Limb (tissue), 2 donors: ENCODE data around the gene HBE1.
"Not testable (repeated sequence)": the region's sequence is repeated elsewhere in the genome, so short reads cannot be mapped to it uniquely, and the experiment has no call there.

Source experiments
- DNase-seq, 2 donors: peaks; one replicate each; pipeline ENCODE4 v3.0.0-alpha.2; 2016; ENCODE audit errors: extremely low spot score in 2 of 2

The HBE1 gene

GRCh38 chr11:5269715-5270147, at the start of gene HBE1:
Gene HBE1 (minus strand): TSS chr11:5269945. CDS start chr11:5269890, 55 bp downstream.
- no peak for DNase-seq

- no peak for DNase-seq
Observed at GRCh38 chr11:5317292-5317691, 47.5 kb upstream of the HBE1 start.

GRCh38 chr11:5313326-5314023, 43.7 kb upstream of the HBE1 start:
- not testable (repeated sequence) for DNase-seq

- DNase-seq, result no peak
Observed at GRCh38 chr11:5310423-5310822, 40.7 kb upstream of the HBE1 start.

GRCh38 chr11:5307256-5308019, 37.7 kb upstream of the HBE1 start:
- no peak for DNase-seq

- DNase-seq, result no peak
Observed at GRCh38 chr11:5304046-5304445, 34.3 kb upstream of the HBE1 start.

- DNase-seq, result no peak
Observed at GRCh38 chr11:5303626-5304025, 33.9 kb upstream of the HBE1 start.

- no peak for DNase-seq
Observed at GRCh38 chr11:5301846-5302245, 32.1 kb upstream of the HBE1 start, which contains the start of gene OR51B4. Gene OR51B4 (minus strand): TSS chr11:5301946. CDS start chr11:5301946, 0 bp downstream.

- no peak for DNase-seq
Observed at GRCh38 chr11:5300251-5300650, 30.5 kb upstream of the HBE1 start.

GRCh38 chr11:5298451-5298850, 28.7 kb upstream of the HBE1 start:
- no peak for DNase-seq

- no peak for DNase-seq
Observed at GRCh38 chr11:5297721-5298323, 28.1 kb upstream of the HBE1 start.

- not testable (repeated sequence) for DNase-seq
Observed at GRCh38 chr11:5294342-5294995, 24.7 kb upstream of the HBE1 start.

- DNase-seq, result no peak
Observed at GRCh38 chr11:5293028-5293427, 23.3 kb upstream of the HBE1 start.

- DNase-seq, result no peak
Observed at GRCh38 chr11:5291207-5291838, 21.6 kb upstream of the HBE1 start.

- DNase-seq, result no peak
Observed at GRCh38 chr11:5290106-5290505, 20.4 kb upstream of the HBE1 start.

GRCh38 chr11:5289696-5290095, 20.0 kb upstream of the HBE1 start:
- no peak for DNase-seq

- DNase-seq, result no peak
Observed at GRCh38 chr11:5288906-5289550, 19.3 kb upstream of the HBE1 start.

GRCh38 chr11:5288108-5288905, 18.6 kb upstream of the HBE1 start:
- DNase-seq, result no peak

GRCh38 chr11:5286901-5287300, 17.2 kb upstream of the HBE1 start:
- no peak for DNase-seq

GRCh38 chr11:5286351-5286750, 16.6 kb upstream of the HBE1 start:
- DNase-seq, result no peak
